ENCODE data around the gene GALNS.

Gene GALNS

DNA sequence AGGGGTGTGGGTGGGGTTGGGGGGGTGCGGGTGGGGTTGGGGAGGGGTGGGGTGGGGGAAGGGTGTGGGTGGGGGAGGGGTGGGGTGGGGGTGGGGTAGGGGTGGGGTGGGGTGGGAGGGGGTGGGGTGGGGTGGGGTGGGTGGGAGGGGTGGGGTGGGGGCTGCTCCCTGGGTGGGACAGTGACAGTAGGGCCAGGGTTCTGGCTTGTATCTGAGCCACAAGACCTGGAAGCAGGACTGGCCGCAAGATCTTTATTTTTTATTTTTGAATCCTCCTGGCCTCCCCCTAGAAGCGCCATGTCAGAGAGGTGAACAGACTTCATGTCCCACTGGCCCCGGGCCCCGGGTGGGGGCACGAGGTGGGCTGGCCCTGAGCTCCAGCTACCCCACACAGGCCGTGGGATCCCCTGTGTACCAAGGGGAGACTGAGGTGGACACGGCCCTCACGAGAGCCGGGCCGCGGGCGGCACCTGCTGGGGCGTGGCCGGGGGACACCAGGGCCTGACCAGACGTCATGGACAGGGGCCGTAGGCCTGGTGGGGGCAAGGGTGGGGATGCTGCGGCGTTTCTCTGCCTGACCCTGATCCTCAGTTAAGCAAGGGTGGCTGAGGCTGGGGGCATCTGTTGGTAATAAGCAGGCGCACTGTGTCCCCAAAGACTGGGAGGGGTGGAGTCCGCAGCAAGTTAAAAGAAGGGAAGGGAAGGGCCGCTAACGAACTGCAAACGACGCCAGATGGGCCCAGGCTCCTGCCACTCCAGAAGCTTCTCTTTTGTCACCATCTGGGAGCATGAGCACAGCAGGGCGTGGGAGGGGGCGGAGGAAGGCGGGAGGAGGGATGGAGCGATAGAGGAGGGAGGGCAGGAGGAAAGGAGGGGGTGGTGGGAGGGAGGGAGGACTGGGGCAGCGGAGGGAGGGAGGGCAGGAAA, 32.0 kb upstream of the GALNS start:
- DNase-seq, result no peak

- DNase-seq, result no peak
These were observed 31.3 kb upstream of the GALNS start for GRCh38 chr16:88888057-88888456.

DNA sequence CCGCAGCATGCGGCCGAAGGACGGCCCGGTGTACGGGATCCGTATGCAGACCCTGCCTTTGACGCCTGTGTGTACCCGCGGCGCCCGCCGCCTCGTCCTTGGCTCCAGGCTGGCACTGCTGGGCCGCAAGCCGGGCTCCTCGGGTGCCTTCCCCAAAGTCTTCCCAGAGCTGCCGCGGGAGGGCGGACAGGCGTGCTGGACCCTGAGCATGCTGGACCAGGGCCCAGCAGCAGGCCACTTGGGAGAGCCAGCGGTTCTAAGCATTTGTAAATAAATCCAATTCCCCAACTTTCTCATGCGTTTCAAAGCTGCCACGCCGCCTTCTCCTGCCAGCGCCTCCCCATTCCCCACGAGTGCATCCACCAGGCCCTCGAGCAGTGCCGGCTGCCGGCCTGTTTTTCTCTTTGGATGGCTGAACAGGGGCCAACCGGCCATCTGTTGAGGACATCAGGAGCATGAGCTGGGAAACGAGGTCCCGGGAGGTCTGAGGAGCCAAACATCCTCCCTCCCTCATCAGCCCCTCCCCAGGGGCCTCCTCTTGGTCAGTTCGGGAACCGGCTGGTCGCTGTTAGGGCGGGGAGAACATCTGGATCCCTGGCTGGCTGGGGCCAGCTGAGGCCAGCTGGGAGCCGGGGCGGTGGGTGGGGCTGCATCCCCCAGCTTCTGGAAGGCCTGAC, 30.2 kb upstream of the GALNS start:
- DNase-seq, result no peak

DNA sequence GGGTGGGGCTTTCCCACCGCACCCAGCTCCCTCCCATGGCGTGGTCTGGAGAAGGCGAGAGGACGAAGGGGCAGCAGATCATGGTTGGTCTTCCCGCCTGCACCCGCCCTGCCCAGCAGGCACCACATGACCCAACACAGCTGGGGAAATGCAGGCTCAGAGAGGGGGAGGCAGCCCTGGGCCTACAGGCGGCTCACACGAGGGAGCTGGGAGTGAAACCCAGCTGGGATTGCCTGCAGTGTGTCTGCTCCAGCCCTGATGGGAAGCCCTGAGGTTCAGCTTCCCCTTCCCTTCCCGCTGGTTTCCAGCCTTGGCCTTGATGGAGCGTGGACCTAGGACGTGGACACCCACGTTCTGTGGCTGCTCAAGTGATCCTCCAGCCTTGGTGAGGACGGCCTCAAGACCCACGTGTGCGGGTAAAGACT, 29.7 kb upstream of the GALNS start:
- no peak for DNase-seq

GRCh38 chr16:88885693-88886280, 29.0 kb upstream of the GALNS start:
- DNase-seq, result no peak

DNA sequence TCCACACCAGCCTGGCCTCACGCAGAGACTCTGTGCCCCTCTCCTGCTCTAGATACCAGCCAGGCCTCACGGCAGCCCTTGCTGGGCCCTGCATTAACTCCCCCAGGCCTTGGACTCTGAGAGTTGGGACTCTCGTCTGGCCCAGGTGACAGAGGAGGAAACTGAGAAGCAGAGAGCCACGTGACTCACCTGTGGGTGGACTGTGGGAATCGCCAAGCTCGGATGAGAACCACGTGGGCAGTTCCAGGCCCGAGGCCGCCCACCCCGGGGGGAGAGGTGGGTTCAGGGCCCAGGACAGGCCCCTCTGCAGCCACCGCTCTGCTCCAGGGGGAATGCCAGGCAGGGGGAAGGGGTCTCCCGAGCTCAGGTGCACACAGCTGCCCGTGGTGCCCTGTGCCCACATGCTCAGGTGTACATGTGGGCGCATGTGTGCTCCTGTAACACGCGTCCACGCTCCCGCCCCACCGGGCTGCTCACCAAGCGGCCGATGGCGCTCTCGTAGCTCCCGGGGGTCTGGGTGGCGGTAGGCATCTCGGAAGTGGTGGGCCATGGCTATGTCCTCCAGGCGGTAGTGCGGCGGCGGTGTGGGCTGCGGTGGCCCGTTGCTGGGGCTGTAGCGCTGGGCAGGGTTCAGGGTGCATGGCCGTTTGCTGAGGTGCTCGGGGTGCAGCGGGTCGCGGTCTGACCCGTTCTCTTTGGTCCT, 28.0 kb upstream of the GALNS start:
- no peak for DNase-seq

DNA sequence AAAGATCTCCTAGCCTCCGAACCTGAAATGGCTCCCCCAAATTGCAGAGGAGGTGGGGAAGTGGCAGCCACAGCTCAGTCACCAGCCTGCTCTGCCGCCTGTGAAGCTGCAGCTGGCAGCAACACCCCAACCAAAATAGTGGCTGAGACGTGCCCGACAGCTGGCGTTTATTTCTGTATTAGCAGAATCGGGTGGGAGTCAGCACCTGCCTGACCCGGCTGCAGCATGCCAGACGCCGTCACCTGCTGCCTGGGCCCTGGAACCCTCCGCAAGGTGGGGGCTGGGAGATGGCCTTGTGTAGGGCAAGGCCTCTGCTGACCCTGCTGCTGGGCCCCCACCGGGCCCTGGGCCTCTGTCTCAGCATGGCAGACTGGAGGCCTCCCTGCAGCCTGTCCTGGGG, 27.2 kb upstream of the GALNS start:
- DNase-seq, result no peak

DNA sequence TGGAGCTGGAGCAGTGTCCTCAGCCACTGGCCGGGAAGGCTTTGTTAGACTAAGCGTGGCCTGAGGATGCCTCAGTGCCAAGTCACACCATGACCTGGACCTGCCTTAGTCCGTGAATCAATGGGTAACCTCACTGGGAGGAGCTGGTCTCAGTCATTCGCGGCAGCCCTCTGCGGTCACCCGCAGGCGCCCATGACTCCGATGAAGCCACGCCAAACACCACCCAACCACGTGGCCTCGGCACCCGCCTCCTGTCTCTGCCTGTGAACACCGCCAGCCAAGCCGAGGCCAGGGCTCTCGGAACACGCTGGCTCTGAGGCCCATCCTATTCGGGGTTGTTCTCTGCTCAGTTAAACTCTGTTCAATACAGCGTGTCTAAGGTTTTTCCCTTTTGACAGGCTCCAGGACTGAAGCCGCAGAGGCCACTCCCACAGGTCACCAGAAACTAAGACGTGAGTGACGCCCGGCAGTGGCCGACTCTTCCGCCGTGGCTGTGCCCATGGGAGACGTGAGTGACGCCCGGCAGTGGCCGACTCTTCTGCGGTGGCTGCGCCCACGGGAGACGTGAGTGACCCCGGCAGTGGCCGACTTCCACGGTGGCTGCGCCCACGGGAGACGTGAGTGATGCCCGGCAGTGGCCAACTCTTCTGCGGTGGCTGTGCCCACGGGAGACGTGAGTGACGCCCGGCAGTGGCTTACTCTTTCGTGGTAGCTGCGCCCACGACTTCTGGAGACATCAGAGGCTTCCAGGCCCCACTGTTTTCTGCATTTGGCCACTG, 26.6 kb upstream of the GALNS start:
- DNase-seq, result no peak

DNA sequence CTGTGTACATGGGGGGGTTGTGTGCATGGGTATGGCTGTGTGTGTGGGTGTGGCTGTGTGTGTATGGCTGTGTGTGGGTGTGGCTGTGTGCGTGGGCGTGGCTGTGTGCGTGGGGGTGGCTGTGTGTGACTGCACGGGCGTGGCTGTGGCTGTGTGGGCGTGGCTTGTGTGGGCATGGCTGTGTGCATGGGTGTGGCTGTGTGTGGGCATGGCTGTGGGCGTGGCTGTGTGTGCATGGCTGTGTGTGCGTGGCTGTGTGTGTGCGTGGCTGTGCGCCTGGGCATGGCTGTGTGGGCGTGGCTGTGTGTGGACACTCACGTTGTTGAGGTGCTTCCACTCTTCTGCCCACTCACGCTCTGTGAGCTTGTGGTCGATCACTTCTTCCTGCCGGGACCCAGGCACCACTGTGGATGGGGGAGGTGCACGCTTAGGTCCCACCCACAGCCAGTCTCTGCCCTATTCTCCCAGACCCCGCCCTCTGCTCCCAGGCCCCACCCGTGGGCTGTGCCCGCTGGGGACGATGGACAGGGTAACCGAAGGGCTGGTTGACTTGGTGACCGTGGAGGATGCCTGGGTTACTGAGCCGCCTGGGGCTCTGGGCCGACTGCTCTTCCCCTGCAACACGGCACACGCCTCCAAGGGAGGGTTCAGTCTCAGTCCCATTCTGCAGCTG, 25.7 kb upstream of the GALNS start:
- DNase-seq, result no peak

- DNase-seq, result no peak
These were observed 25.1 kb upstream of the GALNS start for GRCh38 chr16:88881675-88882357.

- no peak for DNase-seq
These were observed 24.4 kb upstream of the GALNS start for GRCh38 chr16:88881007-88881615.

GRCh38 chr16:88880226-88881006, 23.7 kb upstream of the GALNS start:
- no peak for DNase-seq

- no peak for DNase-seq
These were observed 23.0 kb upstream of the GALNS start for GRCh38 chr16:88879788-88880055.

DNA sequence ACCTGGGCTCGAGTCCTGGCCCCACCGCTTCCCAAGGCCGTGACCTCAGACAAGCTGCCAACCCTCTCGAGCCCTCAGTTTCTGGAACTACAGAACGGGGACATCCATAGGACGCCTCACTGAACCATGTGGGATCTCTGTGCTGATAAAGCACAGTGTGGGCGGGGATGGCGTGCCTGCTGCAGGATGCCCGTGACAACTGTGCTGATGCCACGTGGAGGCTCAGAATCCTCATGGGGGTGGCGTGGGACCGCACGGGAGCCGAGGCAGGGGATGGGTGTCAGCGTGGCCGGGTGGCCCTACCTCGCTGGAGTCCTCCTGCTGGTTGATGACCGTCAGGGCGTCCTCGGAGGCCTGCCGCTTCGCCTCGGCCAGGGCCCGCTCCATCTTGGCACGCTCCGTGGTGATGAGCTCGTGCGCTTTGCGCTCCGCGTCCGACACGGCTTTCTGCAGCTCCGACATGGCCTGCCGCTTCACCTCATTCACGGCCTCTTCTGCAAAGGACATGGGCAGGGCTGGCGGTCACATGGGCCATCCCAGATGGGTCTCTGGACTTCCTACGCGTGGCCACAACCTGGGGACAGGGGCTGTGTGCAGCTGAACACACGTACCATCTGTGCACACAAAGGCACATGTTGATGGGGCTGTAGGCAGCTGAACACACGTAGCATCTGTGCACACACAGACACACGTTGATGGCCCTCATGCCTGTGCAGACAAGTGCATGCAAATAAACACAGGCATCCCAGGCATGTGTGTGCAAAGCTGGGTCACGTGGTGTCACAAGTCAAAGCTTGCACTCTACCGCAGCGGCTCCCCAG, 22.4 kb upstream of the GALNS start:
- no peak for DNase-seq

DNA sequence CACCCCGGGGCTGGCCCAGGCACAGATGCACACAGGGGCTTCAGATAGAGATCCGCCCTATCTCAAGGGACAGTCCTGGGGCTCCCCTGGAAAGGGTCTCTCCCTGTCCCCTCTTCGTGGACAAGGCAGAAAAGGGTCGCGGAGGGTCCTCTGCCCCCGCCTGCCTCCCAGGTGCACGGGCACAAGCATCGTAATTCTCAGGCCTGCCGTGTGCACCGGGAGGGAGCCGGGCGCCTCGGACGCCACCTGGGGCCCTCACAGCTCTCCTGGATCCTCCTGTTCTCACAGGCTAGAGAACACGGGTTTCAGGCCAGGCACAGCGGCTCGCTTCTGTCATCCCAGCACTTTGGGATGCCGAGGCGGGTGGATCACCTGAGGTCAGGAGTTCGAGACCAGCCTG, 21.6 kb upstream of the GALNS start:
- no peak for DNase-seq

GRCh38 chr16:88877564-88878289, 21.0 kb upstream of the GALNS start:
- DNase-seq, result no peak

GRCh38 chr16:88876942-88877526, 20.3 kb upstream of the GALNS start:
- no peak for DNase-seq

DNA sequence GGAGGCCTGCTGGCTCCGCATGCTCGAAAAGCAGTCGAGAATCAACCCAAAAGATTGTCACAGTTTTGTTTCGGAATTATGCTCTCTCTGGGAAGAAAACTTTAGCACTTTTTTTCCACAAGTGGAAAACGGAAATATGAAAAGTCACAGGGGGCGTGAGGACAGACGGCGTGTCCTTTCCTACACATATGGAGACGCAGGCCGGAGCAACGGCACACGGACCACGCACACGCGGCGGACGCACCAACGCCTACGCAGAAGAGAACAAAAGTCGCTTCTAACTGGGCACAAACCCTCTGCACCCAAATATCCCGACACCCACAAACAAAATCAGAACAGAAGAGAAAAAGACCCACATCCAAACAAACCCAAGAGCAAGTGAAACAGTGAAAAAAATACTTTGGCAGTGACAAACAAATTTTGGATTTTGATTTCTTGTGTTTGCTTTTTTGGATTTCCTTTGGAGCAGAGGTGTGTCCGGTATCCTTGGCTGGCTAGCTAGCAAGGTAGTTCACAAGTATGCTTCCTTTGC, 19.0 kb upstream of the GALNS start:
- DNase-seq, result no peak

All from activated CD4-positive, alpha-beta T cell treated with anti-CD3 and anti-CD28 coated beads, Interleukin-2, amount 50 U/mL, for 48 hours (primary cell).